PFSK-1 (cell line): ENCODE measurements around the gene RFT1.

Source experiments
- POLR2AphosphoS5 ChIP-seq: IDR thresholded peaks from 2 replicates; pipeline ENCODE4 v1.6.1; 2012; ENCODE audit warnings: low read depth, mild to moderate bottlenecking, control low read depth, low read length, moderate library complexity
- REST ChIP-seq, 2 experiments: IDR thresholded peaks; 2 replicates each; pipeline versions ENCODE4 v1.6.1 to v1.8.0; 2011 to 2012; ENCODE audit warnings: low read depth in 2 of 2, low read length in 2 of 2, control low read depth in 1 of 2, inconsistent platforms in 1 of 2, mild to moderate bottlenecking in 1 of 2, moderate library complexity in 1 of 2; ENCODE audit not compliant: insufficient read depth in 1 of 2

DNA sequence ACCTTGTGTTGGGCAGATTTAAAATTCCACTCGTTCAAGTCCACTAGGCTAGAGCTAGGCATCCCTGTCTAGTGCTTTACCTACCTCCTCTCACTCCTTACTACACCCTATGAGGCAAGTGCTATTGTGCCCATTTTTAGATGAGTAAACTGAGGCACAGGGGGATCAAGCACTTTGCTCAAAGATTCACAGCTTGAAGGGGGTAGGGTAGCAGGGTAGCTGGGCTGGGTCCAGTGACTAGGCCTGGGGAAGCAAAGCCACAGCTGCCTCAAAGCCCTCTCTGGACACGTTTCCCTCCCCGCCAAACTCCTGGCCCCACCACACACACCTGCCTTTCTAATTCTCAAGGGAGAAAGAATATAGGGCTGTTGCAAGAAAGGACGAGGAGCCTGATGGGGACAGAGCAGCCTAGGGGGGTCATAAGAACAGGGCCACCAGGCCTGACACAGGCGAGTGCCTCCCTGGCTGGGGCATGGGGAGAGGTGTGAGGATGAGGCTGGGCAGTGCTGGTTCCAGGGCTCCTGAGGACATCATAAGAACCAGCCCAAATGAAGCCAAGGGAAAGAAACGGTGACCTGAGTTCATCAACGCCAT lies 49.5 kb downstream of the RFT1 start:
- TF ChIP-seq REST (IDR thresholded peaks at IDR 0.05; ENCODE audit: insufficient read depth in 1 of 2, low read depth in 2 of 2, low read length in 2 of 2) (no peak), POLR2AphosphoS5 (no peak)
